Keratinocyte (primary cell): ENCODE measurements around the gene SMPD1.

ENCODE experiments used
- CTCF ChIP-seq, 3 experiments: IDR thresholded peaks in 1 of 3; conservative IDR thresholded peaks in 1 of 3; optimal IDR thresholded peaks in 1 of 3; 2 replicates in 2 of 3; 3 replicates in 1 of 3; pipeline versions ENCODE3 to v1.5.1; 2011; ENCODE audit warnings: low read length in 3 of 3, mild to moderate bottlenecking in 3 of 3, moderate library complexity in 2 of 3, control low read depth in 1 of 3, inconsistent platforms in 1 of 3; ENCODE audit not compliant: insufficient read depth in 2 of 3; ENCODE audit errors: extremely low read depth in 1 of 3
- EZH2 ChIP-seq: IDR thresholded peaks from one replicate; pipeline ENCODE4 v1.6.1; 2012; ENCODE audit warnings: inconsistent platforms, mild to moderate bottlenecking, low read length, moderate library complexity

GRCh38 chr11:6440906-6441358, 50.7 kb downstream of the SMPD1 start, which contains the start of gene HPX:
- TF ChIP-seq CTCF (optimal IDR thresholded peaks at IDR 0.05 in 1 of 3, IDR thresholded peaks at IDR 0.05 in 1 of 3, conservative IDR thresholded peaks at IDR 0.05 in 1 of 3; ENCODE audit: extremely low read depth in 1 of 3, insufficient read depth in 2 of 3, low read length in 3 of 3) = no peak
- no peak for TF ChIP-seq EZH2
